Muscle of leg (tissue), 11 donors: ENCODE results near the gene GNG12. TPM values are rescaled to one million over a fixed set of nuclear protein-coding genes. Genes with fewer than 3 reads are reported as not detected.

Experiments
- DNase-seq: peaks from one replicate; pipeline ENCODE4 v3.0.0; 2013
- H3K27ac ChIP-seq: one replicate; pipeline ENCODE4 v1.5.1; 2013; ENCODE audit warnings: mild to moderate bottlenecking, low read length, control low read depth
- H3K27me3 ChIP-seq: one replicate; pipeline ENCODE4 v1.6.1; 2013; ENCODE audit warnings: low read length; ENCODE audit not compliant: control insufficient read depth, insufficient read depth
- H3K36me3 ChIP-seq: one replicate; pipeline ENCODE4 v1.6.1; 2013; ENCODE audit warnings: low read length; ENCODE audit not compliant: control insufficient read depth, insufficient read depth
- H3K4me1 ChIP-seq: one replicate; pipeline ENCODE4 v1.6.1; 2013; ENCODE audit warnings: low read length; ENCODE audit not compliant: control insufficient read depth, insufficient read depth
- H3K4me3 ChIP-seq: one replicate; pipeline ENCODE4 v1.5.1; 2013; ENCODE audit warnings: low read length, control low read depth
- H3K9me3 ChIP-seq: replicated peaks from 2 replicates; pipeline ENCODE4 v1.6.1; 2013; ENCODE audit warnings: low read depth, low read length; ENCODE audit not compliant: control insufficient read depth
- WGBS: methylation state at CpG from one replicate; pipeline ENCODE4 v1.1.5; 2013; ENCODE audit warnings: missing lambda C conversion rate; ENCODE audit not compliant: insufficient coverage; 5-methylcytosine and 5-hydroxymethylcytosine counted together
- polyA plus RNA-seq, 8 donors: library from polyadenylated mRNA; unstranded; fragments of 120-200 nt; gene quantifications; one replicate each; pipeline versions ENCODE4 v1.2.1 to v1.2.3, GENCODE V29; 2013; ENCODE audit warnings: inconsistent platforms in 1 of 8, low replicate concordance in 1 of 8; ENCODE audit not compliant: insufficient read length in 8 of 8, insufficient read depth in 1 of 8
- total RNA-seq: library from RNA; stranded (reverse); fragments of 120-200 nt; gene quantifications from one replicate; pipeline ENCODE4 v1.2.4, GENCODE V29; 2013

Gene GNG12
- total and polyA plus RNA-seq, 9 donors = 32.7 to 62.4 (median 42.9) TPM

- Histone ChIP-seq H3K4me1 (no peaks in the 10 kb centered on the region), H3K27ac (no peak overlapping the region), H3K36me3 (no peaks in the 10 kb centered on the region), H3K27me3 (no peaks in the 10 kb centered on the region), H3K4me3 (no peak overlapping the region), H3K9me3 (no peaks in the 10 kb centered on the region)
- 71% methylated on average over 1 of the region's 1 CpG for WGBS
- no peak for DNase-seq
These were observed 11.7 kb upstream of the GNG12 start for GRCh38 chr1:67844988-67845387.

- Histone ChIP-seq H3K9me3 (no peaks in the 10 kb centered on the region), H3K27ac (no peak overlapping the region), H3K27me3 (no peaks in the 10 kb centered on the region), H3K4me3 (no peak overlapping the region), H3K4me1 (no peaks in the 10 kb centered on the region), H3K36me3 (no peaks in the 10 kb centered on the region)
- no peak for DNase-seq
These were observed 10.5 kb upstream of the GNG12 start for GRCh38 chr1:67843746-67844145.

DNA sequence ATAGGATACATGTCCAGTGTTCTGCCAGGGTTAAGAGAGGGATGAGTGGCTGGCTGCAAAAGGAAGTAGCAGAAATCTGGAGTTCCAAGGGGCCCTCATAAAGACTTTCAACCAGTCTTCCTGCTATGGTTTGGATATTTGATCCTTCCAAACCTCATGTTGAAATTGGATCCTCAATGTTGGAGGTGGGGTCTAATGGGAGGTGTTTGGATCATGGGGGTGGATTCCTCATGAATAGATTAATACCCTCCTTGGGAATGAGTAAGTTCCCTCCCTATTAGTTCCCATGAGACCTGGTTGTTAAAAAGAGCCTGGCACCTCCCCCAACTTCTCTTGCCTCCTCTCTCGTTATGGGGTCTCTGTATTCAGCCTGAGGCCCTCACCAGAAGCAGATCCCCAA is 10.1 kb upstream of the GNG12 start:
- H3K9me3 ChIP-seq = no peaks in the 10 kb centered on the region
- H3K36me3 ChIP-seq = no peaks in the 10 kb centered on the region
- H3K4me3 ChIP-seq = no peak overlapping the region
- no peaks in the 10 kb centered on the region for H3K4me1 ChIP-seq
- no peaks in the 10 kb centered on the region for H3K27me3 ChIP-seq
- DNase-seq = no peak
- no peak overlapping the region for H3K27ac ChIP-seq
- 83% methylated on average over 1 of the region's 1 CpG for WGBS

GRCh38 chr1:67840449-67840848 is 7.2 kb upstream of the GNG12 start:
- Histone ChIP-seq H3K4me1 (no peaks in the 10 kb centered on the region), H3K27me3 (no peaks in the 10 kb centered on the region), H3K4me3 (no peak overlapping the region), H3K36me3 (no peaks in the 10 kb centered on the region), H3K27ac (no peak overlapping the region), H3K9me3 (no peaks in the 10 kb centered on the region)
- 80% methylated on average over 1 of the region's 2 CpGs for WGBS
- DNase-seq = peak; percentile 59

GRCh38 chr1:67839826-67840225 is 6.6 kb upstream of the GNG12 start:
- no peak for DNase-seq
- no peak overlapping the region for H3K4me3 ChIP-seq
- no peak overlapping the region for H3K27ac ChIP-seq
- H3K4me1 ChIP-seq = no peaks in the 10 kb centered on the region
- no peaks in the 10 kb centered on the region for H3K27me3 ChIP-seq
- H3K9me3 ChIP-seq = no peaks in the 10 kb centered on the region
- H3K36me3 ChIP-seq = no peaks in the 10 kb centered on the region
- WGBS = no CpG with 5 or more reads among the region's 2 CpGs

DNA sequence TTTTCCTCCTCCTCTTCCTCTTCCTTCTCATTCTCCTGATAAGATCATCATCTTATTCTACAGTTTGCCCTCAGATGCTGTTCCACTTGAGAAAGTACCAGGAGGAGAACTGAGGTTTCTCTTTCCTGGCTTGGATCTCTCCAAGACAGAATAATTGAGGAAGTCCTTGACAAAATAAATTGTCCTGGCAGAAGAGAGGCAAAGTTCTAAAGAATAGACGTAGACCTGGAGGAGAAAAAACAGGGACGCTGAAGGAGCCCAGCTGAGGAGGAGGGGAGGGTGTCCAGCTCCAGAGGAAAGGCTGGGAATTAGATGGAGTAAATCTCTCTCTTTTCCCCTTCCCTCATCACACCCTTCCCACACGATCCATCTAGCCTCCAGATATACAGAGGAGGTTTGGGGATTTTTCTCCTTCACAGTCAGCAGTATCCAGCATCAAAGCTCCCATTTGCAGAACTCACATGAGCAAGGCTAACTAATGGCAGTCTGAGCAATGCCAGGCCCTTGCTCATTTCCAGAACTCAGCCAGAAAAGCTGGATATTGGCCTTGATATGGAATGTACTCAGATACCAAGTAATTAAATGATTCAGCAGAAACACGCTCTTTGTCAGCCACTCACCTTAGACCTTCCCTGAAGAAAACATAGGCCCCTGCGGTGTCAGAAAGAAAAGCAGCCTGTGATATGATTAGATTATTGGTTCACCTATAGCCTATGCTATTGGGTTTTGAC is 5.1 kb upstream of the GNG12 start:
- no CpG with 5 or more reads among the region's 5 CpGs for whole genome bisulfite sequencing
- Histone ChIP-seq H3K27me3 (peaks cover 7% of the 10 kb centered on the region), H3K9me3 (no peaks in the 10 kb centered on the region), H3K4me1 (peaks cover 5% of the 10 kb centered on the region), H3K36me3 (no peaks in the 10 kb centered on the region), H3K27ac (no peak overlapping the region), H3K4me3 (no peak overlapping the region)
- DNase-seq = no peak

DNA sequence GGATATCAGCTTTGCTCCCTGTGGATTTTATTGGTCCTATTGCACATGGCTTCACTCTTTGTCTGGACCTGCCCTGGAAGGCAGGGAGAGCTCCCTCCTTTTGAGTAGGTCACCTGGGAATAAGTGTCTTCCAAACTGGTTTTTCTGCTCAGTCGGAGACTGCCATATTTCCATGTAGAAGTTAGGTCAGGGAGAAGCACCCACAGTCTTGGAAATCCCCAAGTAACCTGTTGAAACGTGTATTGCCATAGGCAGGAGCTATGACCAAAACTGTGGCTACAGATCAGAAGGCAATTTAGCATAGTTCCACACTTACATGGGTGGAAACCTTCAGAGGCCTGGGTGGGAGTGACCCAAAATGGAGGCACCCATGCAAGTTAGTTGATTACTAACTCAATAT is 3.5 kb upstream of the GNG12 start:
- peaks cover 7% of the 10 kb centered on the region for H3K27me3 ChIP-seq
- H3K4me3 ChIP-seq = no peak overlapping the region
- no peaks in the 10 kb centered on the region for H3K36me3 ChIP-seq
- no peak for DNase-seq
- no peak overlapping the region for H3K27ac ChIP-seq
- no CpG with 5 or more reads among the region's 2 CpGs for WGBS
- H3K9me3 ChIP-seq = no peaks in the 10 kb centered on the region
- peaks cover 5% of the 10 kb centered on the region for H3K4me1 ChIP-seq

DNA sequence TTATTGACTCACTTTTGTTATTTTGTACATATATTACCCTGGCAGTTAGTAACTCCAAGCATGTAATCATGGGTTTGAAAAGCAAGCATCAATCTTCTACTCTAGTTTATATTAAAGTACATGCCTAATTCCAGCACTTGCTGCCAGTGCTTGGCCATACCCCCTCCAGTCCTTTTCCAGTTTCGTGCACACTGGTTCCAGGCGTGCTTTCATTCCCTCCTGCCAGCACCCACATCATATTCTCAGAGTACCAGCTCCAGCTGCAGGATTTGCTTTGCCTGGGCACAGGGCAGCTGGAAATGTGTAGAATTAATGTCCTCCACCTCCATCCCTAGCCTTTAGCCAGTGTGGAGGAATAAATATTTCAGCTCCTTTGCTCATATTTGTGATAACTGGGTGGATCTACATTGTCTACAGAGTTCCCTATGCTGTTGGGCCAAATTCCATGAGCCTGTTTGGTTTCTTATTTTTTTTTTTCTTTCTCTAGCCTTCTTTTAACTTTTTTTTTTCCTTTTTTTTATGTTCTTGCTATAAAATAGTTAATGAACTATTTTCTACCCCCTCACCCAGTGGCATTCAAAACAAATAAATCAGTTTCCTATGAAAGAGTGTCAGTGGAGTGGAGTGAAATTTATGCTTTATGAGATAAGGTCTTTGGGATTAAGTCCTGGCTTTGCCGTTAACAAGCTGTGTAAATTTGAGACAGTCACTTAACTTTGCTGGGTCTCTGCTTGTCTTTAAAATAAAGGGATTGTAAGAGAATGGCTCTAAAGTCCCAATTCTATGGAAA is 2.6 kb upstream of the GNG12 start:
- WGBS = 29% methylated on average over 1 of the region's 3 CpGs
- no peak overlapping the region for H3K27ac ChIP-seq
- H3K9me3 ChIP-seq = no peaks in the 10 kb centered on the region
- H3K36me3 ChIP-seq = no peaks in the 10 kb centered on the region
- peaks cover 5% of the 10 kb centered on the region for H3K4me1 ChIP-seq
- peaks cover 7% of the 10 kb centered on the region for H3K27me3 ChIP-seq
- no peak for DNase-seq
- no peak overlapping the region for H3K4me3 ChIP-seq

- no peak for DNase-seq
- H3K27me3 ChIP-seq = peaks cover 7% of the 10 kb centered on the region
- no peaks in the 10 kb centered on the region for H3K9me3 ChIP-seq
- H3K27ac ChIP-seq = no peak overlapping the region
- WGBS = 100% methylated on average over 2 of the region's 4 CpGs
- no peaks in the 10 kb centered on the region for H3K36me3 ChIP-seq
- H3K4me3 ChIP-seq = no peak overlapping the region
- H3K4me1 ChIP-seq = peaks cover 5% of the 10 kb centered on the region
These were observed 1.1 kb upstream of the GNG12 start for GRCh38 chr1:67834246-67834877.

DNA sequence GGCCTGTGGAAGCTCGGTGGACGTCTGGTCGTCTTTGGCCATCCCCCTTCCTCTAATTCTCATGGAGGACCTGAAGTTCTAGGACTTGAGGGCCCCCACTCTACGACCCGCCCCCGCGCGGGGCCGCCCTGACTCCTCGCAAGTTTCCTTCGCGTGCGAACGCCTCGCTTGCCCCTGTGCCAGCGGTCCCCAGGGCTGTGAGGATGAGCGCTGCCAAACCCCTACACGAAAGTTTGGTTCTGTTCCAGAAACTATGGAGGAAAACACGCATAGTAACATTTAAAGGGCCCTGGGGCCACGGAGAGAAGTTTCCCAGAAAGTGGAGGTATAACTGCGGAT is 304 bp upstream of the GNG12 start:
- H3K4me3 ChIP-seq = peak overlapping the region; percentile 83
- H3K9me3 ChIP-seq = no peaks in the 10 kb centered on the region
- no peak for DNase-seq
- peaks cover 7% of the 10 kb centered on the region for H3K27me3 ChIP-seq
- 4% methylated on average over 15 of the region's 21 CpGs for WGBS
- H3K4me1 ChIP-seq = peaks cover 5% of the 10 kb centered on the region
- no peaks in the 10 kb centered on the region for H3K36me3 ChIP-seq
- peak overlapping the region; percentile 16 for H3K27ac ChIP-seq
